HCT116 (cell line): ENCODE results near the gene ITGA2B. TPM values are rescaled to one million over a fixed set of nuclear protein-coding genes. Genes with fewer than 3 reads are reported as not detected.

Experiments used
- ATAC-seq: fragments of 200-7000 bp; cut with Tn5 transposase; 2 replicates; pipeline ENCODE4 v1.9.1; 2020; ENCODE audit warnings: mild to moderate bottlenecking, moderate library complexity
- BruUV-seq: library from RNA; stranded (reverse); fragments of 400-500 nt; replicated peaks from 2 replicates; lab custom pipeline; 2021; lab: Mats Ljungman, UMichigan
- CTCF ChIA-PET: fragments of 300-600 bp; sonication (Branson Sonifier 250); formaldehyde crosslinking; loops from one replicate; lab custom pipeline; 2021; ENCODE audit warnings: antibody characterized with exemption; lab: Charles Lee
- POLR2A ChIA-PET: fragments of 300-600, 350-600 bp; sonication (Branson Sonifier 250); formaldehyde crosslinking; loops from one replicate; lab custom pipeline; 2021; ENCODE audit warnings: antibody characterized with exemption; lab: Charles Lee
- RAD21 ChIA-PET, 2 experiments: fragments of 300-600 bp; sonication (Branson Sonifier 250); formaldehyde crosslinking; loops; one replicate each; lab custom pipeline; 2023; ENCODE audit warnings: low total read pairs in 2 of 2; ENCODE audit not compliant: uncharacterized antibody in 2 of 2, unreplicated experiment in 2 of 2, low non-redundant PET in 1 of 2; lab: Charles Lee
- DNase-seq: peaks from one replicate; pipeline ENCODE4 v3.0.0-alpha.2; 2010; ENCODE audit warnings: low read depth, low spot score
- H2AFZ ChIP-seq: fragments of 200-600 bp; shearing (Covaris generic), sonication (generic); 2 replicates; pipeline ENCODE4 v1.6.1; 2017; ENCODE audit warnings: low read depth, mixed run types, mixed read lengths, antibody characterized with exemption, low read length; ENCODE audit not compliant: poor library complexity, severe bottlenecking
- H3K27ac ChIP-seq: 2 replicates; pipeline ENCODE4 v1.5.1; 2012; ENCODE audit warnings: low read depth, low read length
- H3K27me3 ChIP-seq: fragments of 200-600 bp; sonication (generic); 2 replicates; pipeline ENCODE4 v1.6.1; 2016; ENCODE audit warnings: mixed run types, low read length, mixed read lengths; ENCODE audit not compliant: insufficient read depth
- H3K36me3 ChIP-seq, 2 experiments: fragments of 200-500 bp in 1 of 2; fragments of 200-600 bp in 1 of 2; sonication (Bioruptor generic) in 1 of 2; sonication (generic) in 1 of 2; 2 replicates each; pipeline versions ENCODE4 v1.5.1 to v1.6.1; 2014 to 2016; ENCODE audit warnings: low read length in 2 of 2, inconsistent platforms in 1 of 2, mixed read lengths in 1 of 2, mixed run types in 1 of 2; ENCODE audit not compliant: insufficient read depth in 2 of 2, control insufficient read depth in 1 of 2
- H3K4me1 ChIP-seq, 2 experiments: fragments of 200-600 bp in 1 of 2; sonication (generic) in 1 of 2; 2 replicates each; pipeline versions ENCODE4 v1.5.1 to v1.6.1; 2012 to 2017; ENCODE audit warnings: low read length in 2 of 2, inconsistent platforms in 1 of 2, mild to moderate bottlenecking in 1 of 2, mixed read lengths in 1 of 2, mixed run types in 1 of 2, moderate library complexity in 1 of 2; ENCODE audit not compliant: insufficient read depth in 2 of 2, control insufficient read depth in 1 of 2
- H3K4me2 ChIP-seq: fragments of 200-600 bp; sonication (generic); 2 replicates; pipeline ENCODE4 v1.6.1; 2017; ENCODE audit warnings: mixed run types, low read length, mixed read lengths
- H3K4me3 ChIP-seq, 2 experiments: fragments of 200-600 bp in 1 of 2; sonication (generic) in 1 of 2; replicated peaks in 1 of 2; 2 replicates each; pipeline ENCODE4 v1.5.1; 2011 to 2016; ENCODE audit warnings: low read length in 2 of 2, control low read depth in 1 of 2, low read depth in 1 of 2, mild to moderate bottlenecking in 1 of 2, mixed read lengths in 1 of 2, mixed run types in 1 of 2
- H3K79me2 ChIP-seq: fragments of 200-600 bp; sonication (generic); 2 replicates; pipeline ENCODE4 v1.6.1; 2017; ENCODE audit warnings: mild to moderate bottlenecking, mixed run types, low read length, moderate library complexity, mixed read lengths; ENCODE audit not compliant: insufficient read depth
- H3K9ac ChIP-seq: fragments of 200-600 bp; sonication (generic); 2 replicates; pipeline ENCODE4 v1.6.1; 2016; ENCODE audit warnings: low read length, mixed read lengths
- H3K9me2 ChIP-seq: fragments of 200-600 bp; sonication (generic), shearing (Covaris generic); 2 replicates; pipeline ENCODE4 v1.6.1; 2017; ENCODE audit warnings: mixed run types, mild to moderate bottlenecking, moderate library complexity; ENCODE audit not compliant: insufficient read depth
- H3K9me3 ChIP-seq, 2 experiments: fragments of 200-500 bp in 1 of 2; fragments of 200-600 bp in 1 of 2; sonication (Bioruptor generic) in 1 of 2; sonication (generic) in 1 of 2; 2 replicates each; pipeline ENCODE4 v1.6.1; 2014 to 2017; ENCODE audit warnings: low read length in 2 of 2, mixed read lengths in 2 of 2, inconsistent platforms in 1 of 2, low read depth in 1 of 2, mild to moderate bottlenecking in 1 of 2, mixed run types in 1 of 2, moderate library complexity in 1 of 2; ENCODE audit not compliant: control insufficient read depth in 1 of 2, insufficient read depth in 1 of 2
- H4K20me1 ChIP-seq: fragments of 200-600 bp; sonication (generic), shearing (Covaris generic); 2 replicates; pipeline ENCODE4 v1.6.1; 2017; ENCODE audit warnings: mixed run types, mild to moderate bottlenecking, moderate library complexity; ENCODE audit not compliant: insufficient read depth
- ATF3 ChIP-seq: IDR thresholded peaks from 2 replicates; pipeline ENCODE4 v1.6.1; 2012
- CTCF ChIP-seq, 3 experiments: fragments of 200-600 bp in 1 of 3; sonication (generic) in 1 of 3; IDR thresholded peaks in 2 of 3; conservative IDR thresholded peaks in 1 of 3; 2 replicates each; pipeline ENCODE4 v1.5.1; 2012 to 2017; ENCODE audit warnings: low read depth in 2 of 3, low read length in 2 of 3, antibody characterized with exemption in 1 of 3, borderline replicate concordance in 1 of 3, control low read depth in 1 of 3, mild to moderate bottlenecking in 1 of 3, mixed read lengths in 1 of 3, mixed run types in 1 of 3, moderate library complexity in 1 of 3; ENCODE audit not compliant: insufficient read depth in 1 of 3
- EGR1 ChIP-seq: IDR thresholded peaks from 2 replicates; pipeline ENCODE4 v1.6.1; 2012; ENCODE audit warnings: low read depth
- ELF1 ChIP-seq: IDR thresholded peaks from 2 replicates; pipeline ENCODE4 v1.6.1; 2012; ENCODE audit warnings: low read depth, borderline replicate concordance
- EZH2 ChIP-seq: fragments of 200-600 bp; sonication (generic); IDR thresholded peaks from 2 replicates; pipeline ENCODE4 v1.6.1; 2017; ENCODE audit warnings: antibody characterized with exemption, mixed run types
- FOSL1 ChIP-seq: IDR thresholded peaks from 2 replicates; pipeline ENCODE4 v1.6.1; 2012; ENCODE audit warnings: low read depth
- MAX ChIP-seq: IDR thresholded peaks from 2 replicates; pipeline ENCODE4 v1.6.1; 2012
- POLR2A ChIP-seq: IDR thresholded peaks from 2 replicates; pipeline ENCODE4 v1.7.0; 2011; ENCODE audit warnings: borderline replicate concordance; ENCODE audit not compliant: insufficient read depth, insufficient read length; ENCODE audit errors: extremely low read depth
- POLR2AphosphoS5 ChIP-seq: IDR thresholded peaks from 2 replicates; pipeline ENCODE4 v1.6.1; 2011; ENCODE audit warnings: mild to moderate bottlenecking, low read depth, low read length, moderate library complexity
- SIN3A ChIP-seq: IDR thresholded peaks from 2 replicates; pipeline ENCODE4 v1.6.1; 2012; ENCODE audit warnings: low read depth
- SP1 ChIP-seq: IDR thresholded peaks from 2 replicates; pipeline ENCODE4 v1.6.1; 2012; ENCODE audit warnings: low read depth
- SRF ChIP-seq: IDR thresholded peaks from 2 replicates; pipeline ENCODE4 v1.6.1; 2012; ENCODE audit warnings: low read depth
- TCF7L2 ChIP-seq: IDR thresholded peaks from 2 replicates; pipeline ENCODE4 v1.7.0; 2011; ENCODE audit warnings: borderline replicate concordance, inconsistent platforms; ENCODE audit not compliant: insufficient read depth, insufficient read length; ENCODE audit errors: extremely low read depth
- ZBTB33 ChIP-seq: IDR thresholded peaks from 2 replicates; pipeline ENCODE4 v1.6.1; 2011; ENCODE audit warnings: mild to moderate bottlenecking, low read length, moderate library complexity; ENCODE audit not compliant: insufficient replicate concordance; ENCODE audit errors: extremely low read depth
- ZFX ChIP-seq: fragments of 450-650 bp; IDR thresholded peaks from 2 replicates; pipeline ENCODE4 v1.6.1; 2017
- ZNF274 ChIP-seq: fragments of 200-500 bp; sonication (Bioruptor generic); IDR thresholded peaks from 2 replicates; pipeline ENCODE4 v1.6.1; 2014; ENCODE audit warnings: mild to moderate bottlenecking, low read depth, low read length, inconsistent platforms
- intact Hi-C: fragments of 100-400 bp; cut with micrococcal nuclease; formaldehyde crosslinking; loops from 2 replicates; pipeline ENCODE4 v1.10.0; 2022
- total RNA-seq: library from RNA; stranded (reverse); gene quantifications from one replicate; pipeline ENCODE4 v1.2.1, GENCODE V29; 2021; ENCODE audit not compliant: unreplicated experiment

ITGA2B gene
- total RNA-seq, 1 experiment from 2014 or later = 7.6 TPM

GRCh38 chr17:44359458-44360143 is 29.8 kb downstream of the ITGA2B start:
- CTCF ChIA-PET = interaction anchor here (0.9 to 1.5 kb wide), 2 partner anchors 8 to 16 kb away, joined by 3 read pairs; no protein-coding TSS in a partner anchor
- H3K36me3 ChIP-seq = no peaks in the 10 kb centered on the region
- TF ChIP-seq POLR2A (no peak), FOSL1 (no peak), SRF (no peak), ELF1 (no peak), ZNF274 (no peak), CTCF (IDR thresholded peaks at IDR 0.05 in 2 of 3, conservative IDR thresholded peaks at IDR 0.05 in 1 of 3; ENCODE audit: borderline replicate concordance in 1 of 3, insufficient read depth in 1 of 3, low read depth in 2 of 3, low read length in 2 of 3) (no peak), TCF7L2 (no peak), POLR2AphosphoS5 (no peak), SIN3A (no peak), ZFX (no peak), ZBTB33 (no peak), EZH2 (no peak), ATF3 (no peak), EGR1 (no peak), SP1 (no peak), MAX (no peak)
- TF ChIP-seq, all 23 proteins: peak for 0
- intact Hi-C loops = loop anchor here (10.0 kb wide), 1 partner anchor 455 kb away; the partner anchor contains the start of gene MPP2
- DNase-seq (no peak), ATAC-seq (no peak)
- no peaks in the 10 kb centered on the region for H3K9me2 ChIP-seq
- H4K20me1 ChIP-seq = no peaks in the 10 kb centered on the region
- RAD21 ChIA-PET = no interaction called here
- H2AFZ ChIP-seq = no peak overlapping the region
- no TSS peak for BruUV-seq
- H3K27me3 ChIP-seq = no peaks in the 10 kb centered on the region
- no peaks in the 10 kb centered on the region for H3K9me3 ChIP-seq
- no peak overlapping the region for H3K4me3 ChIP-seq
- H3K4me2 ChIP-seq = no peak overlapping the region
- POLR2A ChIA-PET = interaction anchor here (1.0 kb wide), 1 partner anchor 191 kb away, joined by 4 read pairs; no protein-coding TSS in a partner anchor
- no peak overlapping the region for H3K9ac ChIP-seq
- no peaks in the 10 kb centered on the region for H3K79me2 ChIP-seq
- H3K27ac ChIP-seq = no peak overlapping the region
- H3K4me1 ChIP-seq = peaks cover 7 to 27% of the 10 kb centered on the region in 2 experiments; a peak in 3 of 4 replicates
